Activated CD4-positive, alpha-beta T cell treated with anti-CD3 and anti-CD28 coated beads, Interleukin-2, amount 10 ng/mL, durations not matched to agents 24 days and 14 days (primary cell): ENCODE results near the gene KCNIP3. TPM values are rescaled to one million over a fixed set of nuclear protein-coding genes. Genes with fewer than 3 reads are reported as not detected.

ENCODE experiments used
- DNase-seq: peaks from one replicate; pipeline ENCODE4 v3.0.0; 2022
- H3K27ac Mint-ChIP-seq: one replicate; pipeline ENCODE4 v1.8.0; 2022; ENCODE audit warnings: mild to moderate bottlenecking, mixed read lengths
- H3K27me3 Mint-ChIP-seq: one replicate; pipeline ENCODE4 v1.8.0; 2022; ENCODE audit warnings: mixed read lengths
- H3K36me3 Mint-ChIP-seq: one replicate; pipeline ENCODE4 v1.8.0; 2022; ENCODE audit warnings: low read depth, mild to moderate bottlenecking, mixed read lengths
- H3K4me1 Mint-ChIP-seq: one replicate; pipeline ENCODE4 v1.8.0; 2021; ENCODE audit warnings: mixed read lengths
- H3K4me3 Mint-ChIP-seq: one replicate; pipeline ENCODE4 v1.8.0; 2022; ENCODE audit warnings: mild to moderate bottlenecking, moderate library complexity, mixed read lengths
- H3K9me3 Mint-ChIP-seq: one replicate; pipeline ENCODE4 v1.8.0; 2021; ENCODE audit warnings: mixed read lengths
- intact Hi-C: fragments of 100-400 bp; cut with micrococcal nuclease; formaldehyde crosslinking; loops from one replicate; pipeline ENCODE4 v1.15.1; 2023
- total RNA-seq: library from RNA; stranded (reverse); gene quantifications from 2 replicates; pipeline ENCODE4 v1.2.3, GENCODE V29; 2022

KCNIP3 gene
- total RNA-seq, 1 donor from 2014 or later: not detected

DNA sequence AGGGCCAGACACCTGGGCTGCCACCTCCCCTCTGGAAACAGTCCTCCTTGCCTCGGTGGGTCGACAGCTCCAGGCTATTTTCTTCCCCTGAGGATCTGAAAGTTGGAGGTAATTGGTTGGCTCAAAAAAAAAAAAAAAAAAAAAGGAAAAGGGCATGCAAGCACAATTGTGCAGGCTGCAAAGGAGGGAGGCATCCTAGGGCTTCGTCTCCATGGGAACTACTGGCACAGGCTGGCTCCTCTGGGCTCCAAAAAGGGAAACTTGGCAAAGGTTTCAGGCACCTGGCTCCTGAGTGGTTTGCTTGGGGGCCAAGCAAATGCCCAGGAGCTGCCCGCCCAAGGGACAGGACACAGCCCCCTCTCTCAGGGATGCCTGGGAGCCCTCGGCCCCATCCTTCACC, 1.1 kb upstream of the KCNIP3 start:
- no peaks in the 10 kb centered on the region for H3K36me3 Mint-ChIP-seq
- H3K4me3 Mint-ChIP-seq: no peak overlapping the region

GRCh38 chr2:95297639-95298395, 670 bp downstream of the KCNIP3 start:
- Mint-ChIP-seq H3K36me3 (no peaks in the 10 kb centered on the region), H3K27me3 (peaks cover 6% of the 10 kb centered on the region), H3K27ac (no peak overlapping the region), H3K9me3 (no peaks in the 10 kb centered on the region), H3K4me1 (no peaks in the 10 kb centered on the region), H3K4me3 (no peak overlapping the region)
- intact Hi-C loops: no loop called here
- DNase-seq: no peak

More for the DNA sequence above, 1.1 kb upstream of the KCNIP3 start:
- H3K27me3 Mint-ChIP-seq: peaks cover 6% of the 10 kb centered on the region
- H3K4me1 Mint-ChIP-seq: no peaks in the 10 kb centered on the region
- no peak overlapping the region for H3K27ac Mint-ChIP-seq
- intact Hi-C loops: no loop called here
- no peaks in the 10 kb centered on the region for H3K9me3 Mint-ChIP-seq
- no peak for DNase-seq

- intact Hi-C loops: no loop called here
- no peaks in the 10 kb centered on the region for H3K9me3 Mint-ChIP-seq
- no peaks in the 10 kb centered on the region for H3K4me1 Mint-ChIP-seq
- H3K36me3 Mint-ChIP-seq: no peaks in the 10 kb centered on the region
- peaks cover 6% of the 10 kb centered on the region for H3K27me3 Mint-ChIP-seq
- DNase-seq: no peak
- H3K4me3 Mint-ChIP-seq: no peak overlapping the region
- H3K27ac Mint-ChIP-seq: no peak overlapping the region
Observed at GRCh38 chr2:95298486-95299111, 1.5 kb downstream of the KCNIP3 start.

DNA sequence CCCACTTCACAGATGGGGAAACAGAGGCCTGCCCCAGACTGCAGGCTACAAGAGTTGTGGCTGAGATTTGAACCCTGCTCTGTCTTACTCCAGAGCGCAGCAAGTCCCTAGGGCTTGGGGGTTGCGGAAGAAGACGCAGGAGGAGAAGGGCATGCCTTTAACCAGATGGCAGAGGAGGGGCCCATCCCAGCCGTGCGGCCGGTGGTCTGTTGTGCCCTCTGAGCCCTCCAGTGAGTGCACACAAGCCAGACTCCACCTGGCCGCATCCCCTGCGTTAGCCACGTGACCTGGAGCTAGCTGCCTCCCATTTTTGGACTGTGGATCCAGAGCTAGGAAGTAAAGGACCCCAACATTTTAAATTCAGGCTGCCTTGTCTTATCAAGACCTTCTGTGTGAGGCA, 2.8 kb downstream of the KCNIP3 start:
- no peaks in the 10 kb centered on the region for H3K36me3 Mint-ChIP-seq
- DNase-seq: no peak
- intact Hi-C loops: no loop called here
- no peak overlapping the region for H3K27ac Mint-ChIP-seq
- H3K4me1 Mint-ChIP-seq: no peaks in the 10 kb centered on the region
- peaks cover 6% of the 10 kb centered on the region for H3K27me3 Mint-ChIP-seq
- no peak overlapping the region for H3K4me3 Mint-ChIP-seq
- H3K9me3 Mint-ChIP-seq: no peaks in the 10 kb centered on the region

GRCh38 chr2:95300450-95300849, 3.3 kb downstream of the KCNIP3 start:
- no peak for DNase-seq
- Mint-ChIP-seq H3K27ac (no peak overlapping the region), H3K9me3 (no peaks in the 10 kb centered on the region), H3K36me3 (no peaks in the 10 kb centered on the region), H3K27me3 (peaks cover 6% of the 10 kb centered on the region), H3K4me1 (no peaks in the 10 kb centered on the region), H3K4me3 (no peak overlapping the region)
- intact Hi-C loops: no loop called here

GRCh38 chr2:95301186-95301585, 4.0 kb downstream of the KCNIP3 start:
- Mint-ChIP-seq H3K27me3 (peaks cover 6% of the 10 kb centered on the region), H3K4me3 (no peak overlapping the region), H3K4me1 (no peaks in the 10 kb centered on the region), H3K9me3 (no peaks in the 10 kb centered on the region), H3K36me3 (no peaks in the 10 kb centered on the region), H3K27ac (no peak overlapping the region)
- intact Hi-C loops: no loop called here
- no peak for DNase-seq

DNA sequence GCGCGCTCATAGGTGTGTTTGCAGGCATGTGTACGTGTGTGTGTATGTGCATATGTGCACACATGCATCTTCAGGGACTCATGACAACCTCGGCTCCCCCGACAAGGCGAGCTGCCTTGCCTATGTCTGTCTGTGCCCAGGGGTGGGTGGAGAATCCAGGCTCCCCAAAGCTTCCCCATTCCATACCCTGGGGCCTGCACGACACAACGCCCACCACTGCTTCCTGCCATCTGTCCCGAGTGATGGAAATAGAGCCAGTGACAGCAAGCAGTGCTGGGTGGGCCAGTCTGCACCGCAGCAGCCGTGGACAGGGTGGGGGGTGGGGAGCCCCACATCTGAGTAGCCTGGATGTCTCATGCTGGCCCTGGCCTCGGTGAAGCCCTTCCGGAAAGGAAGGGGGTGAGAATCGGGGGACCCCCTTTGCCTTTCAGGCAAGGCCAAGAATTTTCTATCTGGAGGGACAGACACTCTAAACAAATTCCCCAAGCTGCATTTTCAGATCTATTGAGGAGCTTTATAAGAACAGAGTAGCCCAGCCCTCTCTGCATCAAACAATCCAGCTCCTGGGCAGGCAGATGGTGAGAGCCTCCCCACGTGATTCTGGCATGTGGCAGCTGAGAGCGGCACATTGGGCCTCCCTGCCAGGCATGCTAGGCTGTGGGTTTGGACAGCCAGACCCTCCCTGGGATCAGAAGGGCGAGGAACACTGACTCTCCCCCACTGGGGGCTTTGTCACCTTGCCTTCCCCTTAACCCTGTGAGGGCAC, 4.9 kb downstream of the KCNIP3 start:
- H3K27me3 Mint-ChIP-seq: peaks cover 2% of the 10 kb centered on the region
- DNase-seq: no peak
- H3K9me3 Mint-ChIP-seq: no peaks in the 10 kb centered on the region
- no peak overlapping the region for H3K27ac Mint-ChIP-seq
- H3K4me3 Mint-ChIP-seq: no peak overlapping the region
- intact Hi-C loops: no loop called here
- no peaks in the 10 kb centered on the region for H3K36me3 Mint-ChIP-seq
- H3K4me1 Mint-ChIP-seq: no peaks in the 10 kb centered on the region

GRCh38 chr2:95303191-95303919, 6.2 kb downstream of the KCNIP3 start:
- no peak for DNase-seq
- H3K4me3 Mint-ChIP-seq: no peak overlapping the region
- H3K36me3 Mint-ChIP-seq: no peaks in the 10 kb centered on the region
- no peaks in the 10 kb centered on the region for H3K9me3 Mint-ChIP-seq
- no peaks in the 10 kb centered on the region for H3K4me1 Mint-ChIP-seq
- intact Hi-C loops: no loop called here
- no peak overlapping the region for H3K27ac Mint-ChIP-seq
- no peaks in the 10 kb centered on the region for H3K27me3 Mint-ChIP-seq

- intact Hi-C loops: no loop called here
- H3K9me3 Mint-ChIP-seq: no peaks in the 10 kb centered on the region
Observed at GRCh38 chr2:95305380-95306061, 8.4 kb downstream of the KCNIP3 start.

GRCh38 chr2:95306336-95306895, 9.3 kb downstream of the KCNIP3 start:
- no peaks in the 10 kb centered on the region for H3K9me3 Mint-ChIP-seq
- no peak for DNase-seq
- no peaks in the 10 kb centered on the region for H3K4me1 Mint-ChIP-seq
- no peak overlapping the region for H3K4me3 Mint-ChIP-seq
- no peaks in the 10 kb centered on the region for H3K27me3 Mint-ChIP-seq
- intact Hi-C loops: no loop called here
- H3K27ac Mint-ChIP-seq: no peak overlapping the region
- no peaks in the 10 kb centered on the region for H3K36me3 Mint-ChIP-seq

More at GRCh38 chr2:95305380-95306061, 8.4 kb downstream of the KCNIP3 start:
- Mint-ChIP-seq H3K4me1 (no peaks in the 10 kb centered on the region), H3K27me3 (no peaks in the 10 kb centered on the region), H3K36me3 (no peaks in the 10 kb centered on the region), H3K27ac (no peak overlapping the region), H3K4me3 (no peak overlapping the region)
- DNase-seq: no peak

DNA sequence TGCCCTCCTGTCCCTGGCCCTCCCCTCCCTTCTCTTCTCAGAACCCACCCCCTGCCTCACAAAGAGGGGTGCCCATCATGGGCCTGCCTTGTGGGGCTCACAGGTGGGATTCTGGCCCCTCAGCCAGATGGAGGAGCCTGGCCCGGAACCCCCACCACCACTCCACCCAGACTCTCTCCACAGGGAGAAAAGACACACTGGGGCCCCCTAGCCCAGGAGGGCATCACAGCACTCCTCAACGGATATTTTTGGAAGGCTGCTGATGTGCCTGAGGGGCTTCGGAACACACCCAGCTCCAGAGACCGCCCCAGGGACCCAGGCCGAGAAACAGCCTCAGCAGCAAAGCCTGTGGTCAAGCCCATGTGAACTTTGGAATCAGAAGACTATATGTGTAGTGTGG, 9.9 kb downstream of the KCNIP3 start:
- H3K36me3 Mint-ChIP-seq: no peaks in the 10 kb centered on the region
- no peaks in the 10 kb centered on the region for H3K9me3 Mint-ChIP-seq
- no peaks in the 10 kb centered on the region for H3K4me1 Mint-ChIP-seq
- no peak overlapping the region for H3K27ac Mint-ChIP-seq
- intact Hi-C loops: no loop called here
- DNase-seq: no peak
- H3K4me3 Mint-ChIP-seq: no peak overlapping the region
- no peaks in the 10 kb centered on the region for H3K27me3 Mint-ChIP-seq

- Mint-ChIP-seq H3K4me3 (no peak overlapping the region), H3K27ac (no peak overlapping the region), H3K9me3 (no peaks in the 10 kb centered on the region), H3K27me3 (no peaks in the 10 kb centered on the region), H3K36me3 (no peaks in the 10 kb centered on the region), H3K4me1 (no peaks in the 10 kb centered on the region)
- no peak for DNase-seq
- intact Hi-C loops: no loop called here
Observed at GRCh38 chr2:95307878-95308277, 10.7 kb downstream of the KCNIP3 start.

DNA sequence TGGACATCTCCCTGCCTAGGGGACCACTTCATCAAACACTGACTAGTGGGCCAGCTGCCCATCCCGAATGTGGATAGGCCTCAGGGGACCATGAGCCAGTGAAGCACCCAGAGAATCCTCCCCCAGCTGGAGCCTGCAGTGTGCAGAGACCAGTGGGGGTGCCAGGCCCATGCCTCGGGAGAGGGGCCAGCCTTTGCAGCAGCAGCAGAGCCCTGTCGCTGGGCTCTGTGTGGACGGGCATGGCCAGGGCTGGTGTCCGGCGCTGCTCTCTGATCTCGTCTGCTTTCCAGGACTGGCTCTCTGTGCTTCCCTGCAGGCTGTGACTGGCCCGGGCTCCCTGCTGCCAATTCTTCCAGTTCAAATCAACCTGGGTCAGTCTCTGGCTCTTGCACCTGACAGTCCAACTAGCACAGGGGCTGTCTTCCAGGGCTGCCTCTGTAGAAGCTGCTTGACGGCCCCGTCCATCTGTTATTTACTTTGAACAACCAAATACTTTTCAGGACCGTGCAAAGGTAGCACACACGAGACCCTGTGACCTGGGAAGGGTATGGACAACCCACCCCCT, 11.4 kb downstream of the KCNIP3 start:
- no peaks in the 10 kb centered on the region for H3K9me3 Mint-ChIP-seq
- H3K4me1 Mint-ChIP-seq: no peaks in the 10 kb centered on the region
- no peak overlapping the region for H3K4me3 Mint-ChIP-seq
- no peaks in the 10 kb centered on the region for H3K27me3 Mint-ChIP-seq
- intact Hi-C loops: no loop called here
- H3K36me3 Mint-ChIP-seq: no peaks in the 10 kb centered on the region
- H3K27ac Mint-ChIP-seq: no peak overlapping the region
- no peak for DNase-seq
